Kidney (tissue), 14 donors: ENCODE data around the gene KCTD7. TPM values are rescaled to one million over a fixed set of nuclear protein-coding genes. Genes with fewer than 3 reads are reported as not detected.
A peak's percentile ranks its signal among the peaks of the same experiment; 100 is the strongest.
"Not testable (repeated sequence)": the region's sequence is repeated elsewhere in the genome, so short reads cannot be mapped to it uniquely, and the experiment has no call there.

Experiments used
- DNase-seq, 5 donors: peaks; one replicate each; pipeline ENCODE4 v3.0.0-alpha.2; 2013 to 2020
- FAIRE-seq: peaks from 2 replicates; lab custom pipeline; 2012; peaks lifted over from hg19 to GRCh38; lab: Jason Lieb, UNC
- H3K27ac ChIP-seq, 2 donors: one replicate each; pipeline ENCODE4 v1.7.0; 2013; ENCODE audit warnings: low read depth in 2 of 2, low read length in 2 of 2, inconsistent platforms in 1 of 2
- H3K27me3 ChIP-seq: one replicate; pipeline ENCODE4 v1.7.1; 2013; ENCODE audit warnings: low read length, inconsistent platforms; ENCODE audit not compliant: control insufficient read depth, insufficient read depth
- H3K36me3 ChIP-seq, 3 donors: one replicate each; pipeline versions ENCODE4 v1.7.0 to v1.7.1; 2013; ENCODE audit warnings: low read length in 3 of 3, control low read depth in 1 of 3, inconsistent platforms in 1 of 3; ENCODE audit not compliant: insufficient read depth in 3 of 3, control insufficient read depth in 2 of 3
- H3K4me1 ChIP-seq, 3 donors: one replicate each; pipeline versions ENCODE4 v1.7.0 to v1.7.1; 2013; ENCODE audit warnings: low read length in 3 of 3, inconsistent platforms in 1 of 3, low read depth in 1 of 3; ENCODE audit not compliant: control insufficient read depth in 2 of 3, insufficient read depth in 2 of 3
- H3K4me3 ChIP-seq, 3 donors: one replicate each; pipeline versions ENCODE4 v1.7.0 to v1.8.1; 2013; ENCODE audit warnings: low read length in 3 of 3, control low read depth in 1 of 3, inconsistent platforms in 1 of 3
- H3K9ac ChIP-seq, 3 donors: one replicate each; pipeline versions ENCODE4 v1.7.0 to v1.7.1; 2013; ENCODE audit warnings: low read length in 3 of 3, control low read depth in 1 of 3, inconsistent platforms in 1 of 3
- H3K9me3 ChIP-seq, 3 donors: one replicate each; pipeline versions ENCODE4 v1.7.0 to v1.7.1; 2013; ENCODE audit warnings: low read length in 3 of 3, control low read depth in 1 of 3, inconsistent platforms in 1 of 3; ENCODE audit not compliant: control insufficient read depth in 2 of 3, insufficient read depth in 1 of 3
- CTCF ChIP-seq: IDR thresholded peaks from 3 replicates; pipeline ENCODE4 v1.5.1; 2012; ENCODE audit warnings: mild to moderate bottlenecking, moderate library complexity, borderline replicate concordance; ENCODE audit not compliant: insufficient read depth; ENCODE audit errors: extremely low read depth
- intact Hi-C: fragments of 100-400 bp; cut with DNase I; formaldehyde crosslinking; loops from one replicate; pipeline ENCODE4 v1.11.1; 2022
- polyA plus RNA-seq: library from polyadenylated mRNA; stranded (reverse); fragments of 350-450 nt; fragmentation: Illumina TruSeq; extraction: RNeasy Lipid Tissue Mini Kit (QIAGEN cat#74804); gene quantifications from one replicate; pipeline ENCODE4 v1.2.3, GENCODE V29; 2014; ENCODE audit warnings: low read depth, low replicate concordance; ENCODE audit not compliant: insufficient read depth
- total RNA-seq: library from RNA; stranded (reverse); fragmentation: NEBNext Ultra II Directional; extraction: Animal tissue kit (Norgen Biotek cat#: 25700); gene quantifications from one replicate; pipeline ENCODE4 v1.2.1, GENCODE V29; 2021
- donor health status: control.
- donor health status: control.
- donor health status: control.
- donor health status: control.
- donor health status: control.
- donor health status: DM: yes; HTN: yes; CAD: no.
- donor health status: Normal renal cell carcinoma (clear cell type).

The KCTD7 gene
- total and polyA plus RNA-seq, 2 donors from 2014 or later, result 7.2 to 12.4 TPM

- Histone ChIP-seq H3K9me3 (no peaks in the 10 kb centered on the region), H3K36me3 (no peaks in the 10 kb centered on the region), H3K4me3 (peak overlapping the region; percentile 86 to 98 (median 89)), H3K4me1 (no peaks in the 10 kb centered on the region), H3K27me3 (no peaks in the 10 kb centered on the region), H3K27ac (peak overlapping the region; percentile 87 to 98), H3K9ac (peak overlapping the region; percentile 55 to 98 (median 89))
- intact Hi-C loops, result no loop called here
- peak in 3 of 5 donors; percentile 14 to 76 (median 32) for DNase-seq
- TF ChIP-seq CTCF, result no peak
- no peak for FAIRE-seq
These were observed 53.8 kb downstream of the KCTD7 start for GRCh38 chr7:66682350-66683093.

- H3K4me1 ChIP-seq, H3K9me3 ChIP-seq, H3K27ac ChIP-seq, intact Hi-C loops, H3K27me3 ChIP-seq, FAIRE-seq, DNase-seq, H3K36me3 ChIP-seq: not testable (repeated sequence)
- H3K4me3 ChIP-seq, result peak overlapping the region in 2 of 3 donors; percentile 86 to 98
- peak overlapping the region in 2 of 3 donors; percentile 10 to 98 for H3K9ac ChIP-seq
These were observed 54.6 kb downstream of the KCTD7 start for GRCh38 chr7:66683094-66683769.

GRCh38 chr7:66683770-66684123, 55.1 kb downstream of the KCTD7 start:
- H3K27ac ChIP-seq, result no peak overlapping the region
- FAIRE-seq (no peak), DNase-seq (peak in 1 of 5 donors; percentile 32)
- H3K4me1 ChIP-seq, result no peaks in the 10 kb centered on the region
- no peak overlapping the region for H3K9ac ChIP-seq
- H3K36me3 ChIP-seq, result no peaks in the 10 kb centered on the region
- intact Hi-C loops, result no loop called here
- no peak overlapping the region for H3K4me3 ChIP-seq
- no peak for TF ChIP-seq CTCF
- peaks cover 0 to 2% (median 0%) of the 10 kb centered on the region in 3 donors for H3K9me3 ChIP-seq
- no peaks in the 10 kb centered on the region for H3K27me3 ChIP-seq

GRCh38 chr7:66685663-66686062, 57.0 kb downstream of the KCTD7 start:
- H3K9ac ChIP-seq, H3K4me3 ChIP-seq, H3K27ac ChIP-seq, H3K4me1 ChIP-seq, FAIRE-seq, H3K9me3 ChIP-seq, DNase-seq, H3K36me3 ChIP-seq, intact Hi-C loops, H3K27me3 ChIP-seq: not testable (repeated sequence)
